GM19238 (cell line): ENCODE results near the gene SMPDL3A.

Experiments
- DNase-seq: peaks from one replicate; pipeline ENCODE4 v3.0.0; 2011; ENCODE audit warnings: low spot score; ENCODE audit not compliant: insufficient read length

Gene SMPDL3A

GRCh38 chr6:122775975-122776374, 13.1 kb upstream of the SMPDL3A start:
- no peak for DNase-seq

GRCh38 chr6:122778302-122778701, 10.8 kb upstream of the SMPDL3A start:
- no peak for DNase-seq

- DNase-seq = no peak
Observed at GRCh38 chr6:122778985-122779661, 9.9 kb upstream of the SMPDL3A start.

- DNase-seq = no peak
Observed at GRCh38 chr6:122779667-122780066, 9.4 kb upstream of the SMPDL3A start, which contains the start of gene FABP7. Gene FABP7 (plus strand): TSS chr6:122779716. CDS start chr6:122779795, 79 bp downstream.

- DNase-seq = no peak
Observed at GRCh38 chr6:122780114-122780513, 8.9 kb upstream of the SMPDL3A start.

- no peak for DNase-seq
Observed at GRCh38 chr6:122781716-122782115, 7.3 kb upstream of the SMPDL3A start.

- no peak for DNase-seq
Observed at GRCh38 chr6:122783401-122783800, 5.7 kb upstream of the SMPDL3A start.

- no peak for DNase-seq
Observed at GRCh38 chr6:122785891-122786290, 3.2 kb upstream of the SMPDL3A start.

- DNase-seq = no peak
Observed at GRCh38 chr6:122787721-122788120, 1.3 kb upstream of the SMPDL3A start.

- DNase-seq = no peak
Observed at GRCh38 chr6:122788208-122788607, 850 bp upstream of the SMPDL3A start.

- DNase-seq = no peak
Observed at GRCh38 chr6:122788663-122789181, 336 bp upstream of the SMPDL3A start.

- DNase-seq = no peak
Observed at GRCh38 chr6:122790028-122790422, 967 bp downstream of the SMPDL3A start.

- DNase-seq = no peak
Observed at GRCh38 chr6:122790423-122791309, 1.6 kb downstream of the SMPDL3A start.

- DNase-seq = no peak
Observed at GRCh38 chr6:122791310-122791679, 2.2 kb downstream of the SMPDL3A start.

GRCh38 chr6:122792766-122793165, 3.7 kb downstream of the SMPDL3A start:
- DNase-seq = no peak

- DNase-seq = no peak
Observed at GRCh38 chr6:122797537-122797936, 8.5 kb downstream of the SMPDL3A start.

- no peak for DNase-seq
Observed at GRCh38 chr6:122798099-122798641, 9.1 kb downstream of the SMPDL3A start.

GRCh38 chr6:122799140-122799745, 10.2 kb downstream of the SMPDL3A start:
- DNase-seq = no peak

GRCh38 chr6:122799916-122800686, 11.0 kb downstream of the SMPDL3A start:
- no peak for DNase-seq

GRCh38 chr6:122800906-122801305, 11.8 kb downstream of the SMPDL3A start:
- DNase-seq = no peak

GRCh38 chr6:122801397-122801796, 12.3 kb downstream of the SMPDL3A start:
- no peak for DNase-seq
